ENCODE measurements around the gene PTEN.
"Not testable (repeated sequence)": the region's sequence is repeated elsewhere in the genome, so short reads cannot be mapped to it uniquely, and the experiment has no call there.

PTEN gene

DNA sequence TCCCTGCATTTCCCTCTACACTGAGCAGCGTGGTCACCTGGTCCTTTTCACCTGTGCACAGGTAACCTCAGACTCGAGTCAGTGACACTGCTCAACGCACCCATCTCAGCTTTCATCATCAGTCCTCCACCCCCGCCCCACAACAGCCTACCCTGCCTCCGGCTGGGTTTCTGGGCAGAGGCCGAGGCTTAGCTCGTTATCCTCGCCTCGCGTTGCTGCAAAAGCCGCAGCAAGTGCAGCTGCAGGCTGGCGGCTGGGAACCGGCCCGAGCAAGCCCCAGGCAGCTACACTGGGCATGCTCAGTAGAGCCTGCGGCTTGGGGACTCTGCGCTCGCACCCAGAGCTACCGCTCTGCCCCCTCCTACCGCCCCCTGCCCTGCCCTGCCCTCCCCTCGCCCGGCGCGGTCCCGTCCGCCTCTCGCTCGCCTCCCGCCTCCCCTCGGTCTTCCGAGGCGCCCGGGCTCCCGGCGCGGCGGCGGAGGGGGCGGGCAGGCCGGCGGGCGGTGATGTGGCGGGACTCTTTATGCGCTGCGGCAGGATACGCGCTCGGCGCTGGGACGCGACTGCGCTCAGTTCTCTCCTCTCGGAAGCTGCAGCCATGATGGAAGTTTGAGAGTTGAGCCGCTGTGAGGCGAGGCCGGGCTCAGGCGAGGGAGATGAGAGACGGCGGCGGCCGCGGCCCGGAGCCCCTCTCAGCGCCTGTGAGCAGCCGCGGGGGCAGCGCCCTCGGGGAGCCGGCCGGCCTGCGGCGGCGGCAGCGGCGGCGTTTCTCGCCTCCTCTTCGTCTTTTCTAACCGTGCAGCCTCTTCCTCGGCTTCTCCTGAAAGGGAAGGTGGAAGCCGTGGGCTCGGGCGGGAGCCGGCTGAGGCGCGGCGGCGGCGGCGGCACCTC is at the start of gene PTEN, which contains the start of gene KLLN:
Gene PTEN, plus strand, starts transcription at position 573 of the 891 bp plus-strand sequence. CDS start 845 bp downstream, outside the sequence.
Gene KLLN, minus strand, starts transcription at position 481 of the 891 bp plus-strand sequence. CDS start 1,046 bp downstream, outside the sequence.
- peak; percentile 77 to 79 for DNase-seq

DNA sequence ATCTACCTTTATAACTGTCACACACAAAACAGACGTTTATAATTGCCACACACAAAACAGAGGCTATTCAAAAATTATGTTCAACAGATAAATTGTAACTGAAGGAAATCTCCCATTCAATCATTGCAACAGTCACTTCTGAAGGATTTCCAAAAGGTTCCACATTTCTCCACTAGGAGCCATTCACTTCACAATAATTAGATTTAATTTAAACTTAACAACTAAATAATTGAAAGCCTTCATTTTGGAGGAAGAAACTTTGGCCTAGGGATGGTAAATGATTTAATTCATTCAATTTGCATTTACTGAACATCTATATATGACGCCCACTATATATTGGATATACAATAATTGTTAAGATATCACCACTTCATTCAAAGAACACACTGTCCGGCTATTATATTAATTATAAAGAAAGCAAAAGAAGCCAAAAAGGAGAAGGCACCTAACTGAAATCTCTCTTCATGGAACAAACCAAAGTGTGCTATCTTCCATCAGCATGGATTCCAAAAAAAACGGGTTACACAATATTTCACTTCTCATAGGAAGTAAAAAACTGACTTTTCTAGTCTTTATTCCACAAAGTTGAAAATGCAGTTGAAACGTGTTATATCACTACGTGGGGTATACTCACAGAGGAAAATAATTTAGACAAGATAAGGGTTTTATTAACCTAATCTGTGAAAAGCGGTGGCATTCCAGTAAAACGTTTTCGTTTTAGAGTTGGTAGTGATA is 47.1 kb upstream of the PTEN start:
- no peak for DNase-seq

GRCh38 chr10:87816898-87817608 is 46.4 kb upstream of the PTEN start:
- no peak for DNase-seq

DNA sequence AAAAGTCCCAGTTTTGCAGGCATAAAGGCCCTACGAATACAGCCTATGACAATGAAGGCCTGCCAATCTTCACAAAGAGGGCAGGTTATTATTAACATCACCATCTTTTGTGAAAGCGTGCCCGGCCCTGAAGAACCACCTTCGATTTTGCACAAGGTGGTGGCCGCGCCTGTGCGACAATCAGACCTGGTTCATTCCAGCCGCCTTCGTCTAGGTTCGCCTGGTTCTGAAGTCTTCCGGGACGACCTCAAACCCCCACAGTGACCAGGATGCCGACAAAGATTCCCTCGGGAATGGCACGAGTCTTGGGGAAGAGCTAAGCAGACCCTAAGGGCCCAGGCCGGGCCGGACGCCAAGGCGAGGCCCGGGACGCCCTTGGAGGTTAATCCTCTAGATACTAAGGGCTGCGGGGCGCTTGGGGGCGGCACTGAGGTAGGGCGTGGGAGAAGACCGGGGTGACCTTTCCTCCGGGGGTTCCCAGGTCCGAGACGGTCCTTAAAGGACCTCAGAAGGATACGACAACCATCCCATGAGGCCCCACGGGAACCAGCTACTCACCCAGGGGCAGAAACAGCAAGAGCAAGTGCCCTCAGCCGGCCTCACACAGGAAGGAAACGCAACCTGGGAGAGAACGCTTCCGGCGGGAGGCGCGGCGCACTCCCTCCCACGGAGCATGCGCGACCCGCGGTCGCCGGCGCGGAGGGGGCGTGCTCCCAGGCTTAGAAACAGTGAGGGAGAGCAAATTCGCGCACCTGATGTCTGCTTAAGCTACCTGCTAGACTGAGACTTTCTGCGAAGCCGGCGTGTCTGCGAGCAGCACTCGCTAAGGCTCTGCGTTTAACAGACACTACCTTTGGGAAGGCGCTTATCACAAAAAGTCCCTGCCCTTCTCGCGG is 45.6 kb upstream of the PTEN start, which contains the start of gene ATAD1:
Gene ATAD1, minus strand, starts transcription at position 618 of the 896 bp plus-strand sequence. CDS start 3,627 bp downstream, outside the sequence.
- DNase-seq: peak; percentile 83 to 86

DNA sequence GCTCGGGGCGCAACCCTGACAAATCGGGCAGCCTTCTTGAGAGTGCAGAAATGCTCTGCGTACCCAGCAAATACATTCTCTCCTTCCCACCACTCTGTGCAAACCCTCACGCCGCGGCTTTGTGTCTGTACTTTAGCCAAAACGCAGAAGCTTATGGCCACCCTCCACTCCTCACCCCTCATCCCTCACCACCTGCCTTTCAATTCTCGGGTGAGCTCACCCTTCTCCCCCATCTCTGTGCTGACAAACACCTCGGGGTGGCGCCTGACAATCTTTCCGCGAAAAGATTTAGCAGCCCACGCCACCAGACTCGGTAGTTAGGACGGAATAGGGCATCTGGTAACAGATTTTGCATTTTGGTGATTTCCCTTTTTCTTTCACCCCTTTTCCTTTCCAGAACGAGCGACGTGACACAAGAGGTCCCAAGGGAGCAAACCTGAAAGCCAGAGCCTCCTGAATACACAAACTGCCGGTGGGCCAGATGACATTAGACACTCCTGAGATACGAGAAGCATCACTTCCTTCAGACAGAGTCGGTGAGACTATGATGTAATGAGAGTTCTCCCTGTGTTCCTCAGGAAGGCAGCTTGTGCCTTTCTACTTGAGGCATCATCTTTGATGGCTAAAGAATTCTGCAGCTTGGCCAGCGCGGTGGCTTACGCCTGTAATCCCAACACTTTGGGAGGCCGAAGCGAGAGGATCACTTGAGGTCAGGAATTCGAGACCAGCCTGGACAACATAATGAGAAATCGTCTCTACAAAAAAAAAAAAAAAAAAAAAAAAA is 44.7 kb upstream of the PTEN start:
- DNase-seq: peak; percentile 55 to 75

- DNase-seq: no peak
Measured at GRCh38 chr10:87819289-87819585, 44.2 kb upstream of the PTEN start.

- DNase-seq: no peak
Measured at GRCh38 chr10:87826653-87827052, 36.8 kb upstream of the PTEN start.

DNA sequence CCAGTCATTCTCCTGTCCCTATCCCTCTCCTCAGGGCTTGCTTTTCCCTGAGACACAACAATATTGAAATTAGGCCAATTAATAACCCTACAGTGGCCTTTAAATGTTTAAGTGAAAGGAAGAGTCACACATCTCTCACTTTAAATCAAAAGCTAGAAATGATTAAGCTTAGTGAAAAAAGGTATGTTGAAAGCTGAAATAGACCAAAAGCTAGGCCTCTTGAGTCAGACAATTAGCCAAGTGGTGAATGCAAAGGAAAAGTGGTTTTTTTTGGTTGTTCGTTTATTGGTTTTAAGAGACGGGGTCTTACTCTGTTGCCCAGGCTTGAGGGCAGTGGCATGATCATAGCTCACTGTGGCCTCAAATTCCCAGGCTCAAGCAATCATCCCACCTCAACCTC is 35.7 kb upstream of the PTEN start:
- DNase-seq: no peak

- not testable (repeated sequence) for DNase-seq
Measured at GRCh38 chr10:87829051-87829450, 34.4 kb upstream of the PTEN start.

GRCh38 chr10:87829986-87830729 is 33.3 kb upstream of the PTEN start:
- no peak for DNase-seq

GRCh38 chr10:87836098-87836497 is 27.3 kb upstream of the PTEN start:
- no peak for DNase-seq

DNA sequence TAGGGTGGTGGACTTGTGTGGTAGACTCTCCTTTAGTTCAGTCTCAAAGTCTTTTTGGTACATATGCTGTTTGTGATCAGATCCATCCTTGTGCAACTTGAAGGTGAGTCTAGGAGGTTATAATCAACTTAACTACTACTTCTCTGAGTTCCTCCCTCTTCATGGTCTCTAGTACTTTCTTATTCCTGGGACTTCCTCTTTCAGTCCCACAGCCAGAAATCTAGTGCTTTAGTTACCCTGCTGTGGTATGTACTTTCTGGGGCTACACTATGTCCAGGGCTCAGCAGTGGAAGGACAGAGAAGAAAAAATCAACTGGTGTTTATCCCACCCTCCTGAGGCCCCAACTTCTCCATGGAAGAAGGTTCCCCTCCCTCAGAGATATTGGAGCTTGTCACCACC is 26.0 kb upstream of the PTEN start:
- DNase-seq: no peak

DNA sequence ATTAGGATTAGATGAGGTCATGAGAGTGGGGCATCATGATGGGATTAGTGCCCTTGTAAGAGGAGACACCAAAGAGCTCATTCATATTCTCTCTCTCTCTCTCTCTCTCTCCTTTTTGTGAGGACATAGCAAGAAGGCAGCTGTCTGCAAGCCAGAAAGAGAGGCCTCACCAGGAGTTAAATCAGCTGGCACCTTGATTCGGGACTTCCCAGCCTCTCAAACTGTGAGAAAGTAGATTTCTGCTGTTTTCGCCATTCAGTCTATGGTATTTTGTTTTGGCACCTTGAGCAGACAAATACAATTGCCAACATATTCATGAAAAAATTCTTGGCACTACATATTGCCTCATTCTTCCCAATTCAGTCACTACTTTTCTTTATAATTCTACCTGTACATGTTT is 24.8 kb upstream of the PTEN start:
- no peak for DNase-seq

DNA sequence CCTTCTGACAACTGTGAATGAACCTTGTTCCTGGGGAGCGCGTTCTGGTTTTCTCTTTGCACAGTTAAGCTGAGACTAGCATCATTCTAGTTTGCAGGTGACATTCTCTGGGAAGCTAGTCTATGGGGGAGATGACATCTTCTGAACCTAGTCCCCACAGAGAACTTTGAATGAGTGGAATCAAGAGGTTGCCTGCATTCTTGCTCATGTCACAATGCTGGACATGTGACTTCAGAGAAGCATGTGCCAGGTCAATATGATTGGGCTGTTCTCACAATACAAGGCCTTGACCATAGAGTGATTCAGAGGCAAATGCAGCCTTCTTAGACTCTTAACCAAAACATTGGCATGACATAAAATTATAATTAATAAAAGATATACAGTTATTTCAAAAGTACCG is 22.2 kb upstream of the PTEN start:
- DNase-seq: no peak

GRCh38 chr10:87842220-87842641 is 21.2 kb upstream of the PTEN start:
- DNase-seq: no peak

- no peak for DNase-seq
Measured at GRCh38 chr10:87842776-87843497, 20.5 kb upstream of the PTEN start.

DNA sequence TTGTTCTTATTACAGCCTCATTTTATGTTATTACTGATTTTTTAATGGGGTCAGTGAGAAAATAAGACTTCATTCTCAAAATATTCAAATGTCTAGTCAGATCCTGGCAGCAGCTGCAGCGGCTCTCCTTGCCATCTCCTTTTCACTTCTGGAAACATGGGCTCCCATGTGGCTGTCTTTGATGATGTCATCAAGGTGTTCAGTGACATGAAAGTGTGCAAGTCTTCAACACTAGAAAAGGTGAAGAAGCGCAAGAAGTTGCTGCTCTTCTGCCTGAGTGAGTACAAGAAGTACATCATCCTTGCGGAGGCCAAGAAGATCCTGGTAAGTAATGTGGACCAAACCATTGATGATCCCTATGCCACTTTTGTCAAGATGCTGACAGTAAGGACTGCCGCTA is 19.7 kb upstream of the PTEN start:
- DNase-seq: no peak

GRCh38 chr10:87844837-87845623 is 18.4 kb upstream of the PTEN start:
- no peak for DNase-seq

GRCh38 chr10:87845624-87845998 is 17.8 kb upstream of the PTEN start:
- DNase-seq: no peak

Measured in stimulated activated CD4-positive, alpha-beta T cell treated with anti-CD3 and anti-CD28 coated beads, Interleukin-4, amount 100 ng/mL, for 4 hours (primary cell).